GM12878 (cell line): ENCODE measurements around the gene TUBGCP3. TPM values are rescaled to one million over a fixed set of nuclear protein-coding genes. Genes with fewer than 3 reads are reported as not detected.

ENCODE experiments used
- ATAC-seq: fragments of 200-7000 bp; cut with Tn5 transposase; 3 replicates; pipeline ENCODE4 v1.9.1; 2020; ENCODE audit warnings: mild to moderate bottlenecking, moderate library complexity
- BruUV-seq: library from RNA; stranded (reverse); fragments of 400-500 nt; replicated peaks from 2 replicates; lab custom pipeline; 2021; lab: Mats Ljungman, UMichigan
- CTCF ChIA-PET: fragments of 300-600 bp; sonication (Branson Sonifier 250); formaldehyde crosslinking; extraction: SDS; loops from one replicate; lab custom pipeline; 2021; ENCODE audit warnings: inconsistent platforms; lab: Yijun Ruan, JAX
- POLR2A ChIA-PET: fragments of 350-600 bp; formaldehyde crosslinking; extraction: SDS; loops from one replicate; lab custom pipeline; 2021; ENCODE audit warnings: inconsistent platforms; lab: Charles Lee
- RAD21 ChIA-PET: fragments of 300-600 bp; sonication (Branson Sonifier 250); formaldehyde crosslinking; loops from one replicate; lab custom pipeline; 2023; ENCODE audit warnings: antibody characterized with exemption; ENCODE audit not compliant: unreplicated experiment; lab: Charles Lee
- SMC1A ChIA-PET: fragments of 300-600 bp; sonication (Branson Sonifier 250); formaldehyde crosslinking; loops from one replicate; lab custom pipeline; 2023; ENCODE audit not compliant: unreplicated experiment, uncharacterized antibody; lab: Charles Lee
- DNase-seq: peaks from one replicate; pipeline ENCODE4 v3.0.0-alpha.2; 2011; ENCODE audit warnings: low read depth, low spot score
- FAIRE-seq: peaks from 3 replicates; lab custom pipeline; 2011; peaks lifted over from hg19 to GRCh38; lab: Jason Lieb, UNC
- H2AFZ ChIP-seq: 2 replicates; pipeline ENCODE4 v1.6.0; 2011; ENCODE audit warnings: low read depth, low read length, control low read depth; ENCODE audit not compliant: control insufficient read depth
- H3K27ac ChIP-seq: 2 replicates; pipeline ENCODE4 v1.5.1; 2011; ENCODE audit warnings: control low read depth; ENCODE audit not compliant: control insufficient read depth, insufficient read depth
- H3K27me3 ChIP-seq, 2 experiments: replicated peaks in 1 of 2; 2 replicates each; pipeline versions ENCODE4 v1.6.0 to v1.6.1; 2011; ENCODE audit warnings: low read length in 1 of 2; ENCODE audit not compliant: control insufficient read depth in 2 of 2, insufficient read depth in 2 of 2
- H3K36me3 ChIP-seq, 2 experiments: 2 replicates each; pipeline ENCODE4 v1.5.1; 2011; ENCODE audit warnings: low read length in 1 of 2; ENCODE audit not compliant: control insufficient read depth in 2 of 2, insufficient read depth in 2 of 2
- H3K4me1 ChIP-seq: 2 replicates; pipeline ENCODE4 v1.6.1; 2011; ENCODE audit warnings: mild to moderate bottlenecking, low read length, moderate library complexity, mixed read lengths; ENCODE audit not compliant: control insufficient read depth, insufficient read depth
- H3K4me2 ChIP-seq: 2 replicates; pipeline ENCODE4 v1.6.0; 2011; ENCODE audit warnings: control low read depth; ENCODE audit not compliant: control insufficient read depth, insufficient read depth
- H3K4me3 ChIP-seq: fragments of 200-600 bp; sonication (generic); 2 replicates; pipeline ENCODE4 v1.5.1; 2016
- H3K79me2 ChIP-seq: 2 replicates; pipeline ENCODE4 v1.6.0; 2011; ENCODE audit warnings: low read length; ENCODE audit not compliant: control insufficient read depth, insufficient read depth
- H3K9ac ChIP-seq: 2 replicates; pipeline ENCODE4 v1.8.0; 2011; ENCODE audit warnings: low read length, control low read depth, mixed read lengths; ENCODE audit not compliant: control insufficient read depth, insufficient read depth
- H3K9me3 ChIP-seq: replicated peaks from 3 replicates; pipeline ENCODE4 v1.5.1; 2011; ENCODE audit warnings: mild to moderate bottlenecking, low read length; ENCODE audit not compliant: control insufficient read depth, insufficient read depth
- H4K20me1 ChIP-seq: 2 replicates; pipeline ENCODE4 v1.6.0; 2011; ENCODE audit not compliant: control insufficient read depth, insufficient read depth
- ASH2L ChIP-seq: fragments of 300-600, 200-600 bp; sonication (generic); IDR thresholded peaks from 2 replicates; pipeline ENCODE4 v1.6.1; 2017; ENCODE audit warnings: low read depth, mild to moderate bottlenecking, borderline replicate concordance
- ATF7 ChIP-seq: fragments of 450-650 bp; IDR thresholded peaks from 2 replicates; pipeline ENCODE4 v1.6.1; 2016; ENCODE audit warnings: low read depth, mild to moderate bottlenecking
- BCL11A ChIP-seq: IDR thresholded peaks from 2 replicates; pipeline ENCODE4 v1.6.1; 2011; ENCODE audit warnings: low read depth, low read length
- BHLHE40 ChIP-seq, 2 experiments: fragments of 450-650 bp in 1 of 2; IDR thresholded peaks; 2 replicates each; pipeline ENCODE4 v1.6.1; 2011 to 2017; ENCODE audit warnings: low read depth in 2 of 2, borderline replicate concordance in 1 of 2, improper control_type of control experiment in 1 of 2, low read length in 1 of 2, mild to moderate bottlenecking in 1 of 2
- CUX1 ChIP-seq: IDR thresholded peaks from 2 replicates; pipeline ENCODE4 v1.6.1; 2012; ENCODE audit warnings: improper control_type of control experiment, low read depth, low read length; ENCODE audit not compliant: insufficient replicate concordance
- FOXM1 ChIP-seq: IDR thresholded peaks from 2 replicates; pipeline ENCODE4 v1.6.1; 2012; ENCODE audit warnings: low read depth, mild to moderate bottlenecking, inconsistent platforms, low read length, moderate library complexity
- IKZF1 ChIP-seq: fragments of 450-650 bp; conservative IDR thresholded peaks from 2 replicates; pipeline ENCODE4 v1.6.1; 2017; ENCODE audit warnings: antibody characterized with exemption, mild to moderate bottlenecking
- JUNB ChIP-seq: IDR thresholded peaks from 2 replicates; pipeline ENCODE4 v1.6.1; 2016; ENCODE audit warnings: antibody characterized with exemption, mild to moderate bottlenecking
- MTA3 ChIP-seq: IDR thresholded peaks from 2 replicates; pipeline ENCODE4 v1.6.1; 2012; ENCODE audit warnings: low read length, inconsistent platforms, borderline replicate concordance
- PBX3 ChIP-seq: IDR thresholded peaks from 2 replicates; pipeline ENCODE4 v1.6.1; 2011; ENCODE audit warnings: mild to moderate bottlenecking, low read depth, low read length, moderate library complexity; ENCODE audit not compliant: insufficient replicate concordance
- PML ChIP-seq: IDR thresholded peaks from 2 replicates; pipeline ENCODE4 v1.6.1; 2012; ENCODE audit warnings: low read length, inconsistent platforms
- RAD21 ChIP-seq: IDR thresholded peaks from 2 replicates; pipeline ENCODE4 v1.6.1; 2011; ENCODE audit warnings: mild to moderate bottlenecking, low read depth, low read length, moderate library complexity; ENCODE audit not compliant: insufficient read depth
- SMC3 ChIP-seq: IDR thresholded peaks from 2 replicates; pipeline ENCODE4 v1.6.1; 2011; ENCODE audit warnings: low read length, improper control_type of control experiment, borderline replicate concordance
- TBL1XR1 ChIP-seq: IDR thresholded peaks from 2 replicates; pipeline ENCODE4 v1.6.1; 2012; ENCODE audit warnings: low read depth, low read length, improper control_type of control experiment
- TCF7 ChIP-seq: IDR thresholded peaks from 2 replicates; pipeline ENCODE4 v1.6.1; 2014; ENCODE audit warnings: antibody characterized with exemption, borderline replicate concordance
- ZBTB11 ChIP-seq: fragments of 450-650 bp; formaldehyde crosslinking; IDR thresholded peaks from 2 replicates; pipeline ENCODE4 v1.5.0; 2022; ENCODE audit warnings: mild to moderate bottlenecking, missing genetic modification characterization
- WGBS: methylation state at CpG from one replicate; pipeline ENCODE4 v1.1.6; 2016; ENCODE audit warnings: low lambda C conversion rate; ENCODE audit not compliant: insufficient replicate concordance, insufficient coverage; ENCODE audit errors: missing lambda C conversion rate; 5-methylcytosine and 5-hydroxymethylcytosine counted together
- in situ Hi-C: fragments of 300-500 bp; cut with MboI; formaldehyde crosslinking; loops from 9 replicates; pipeline ENCODE4 v1.14.3; 2018; ENCODE audit warnings: mixed read lengths
- intact Hi-C: fragments of 100-400 bp; cut with micrococcal nuclease; formaldehyde crosslinking; loops from one replicate; pipeline ENCODE4 v1.14.2; 2022; ENCODE audit not compliant: unreplicated experiment
- polyA plus RNA-seq, 11 experiments: library from polyadenylated mRNA; depleted of rRNA in 4 of 11; unstranded in 6 of 11; stranded (reverse) in 5 of 11; fragments of >200 nt; fragmentation: Nextera tagmentation in 4 of 11; fragmentation: Illumina TruSeq in 1 of 11; extraction: Ambion mirVana in 4 of 11; extraction: Trizol in 1 of 11; gene quantifications; 1 replicate in 1 of 11; 2 replicates in 10 of 11; pipeline versions ENCODE4 v1.2.1 to v1.2.3, GENCODE V29; 2011 to 2016; ENCODE audit warnings: inconsistent platforms in 2 of 11, missing spikeins in 2 of 11, low read depth in 1 of 11
- total RNA-seq, 4 experiments: library from RNA; depleted of rRNA in 3 of 4; stranded (reverse); fragments of >200 nt in 3 of 4; fragmentation: Illumina TruSeq in 1 of 4; extraction: Trizol in 1 of 4; gene quantifications; 2 replicates each; pipeline versions ENCODE4 v1.2.1 to v1.2.3, GENCODE V29; 2013 to 2021

The TUBGCP3 gene
- total and polyA plus RNA-seq, 10 of the 15 experiments (the other 5 are each of a cell fraction or from before 2014, with no cell fraction given) = 4.0 to 34.0 (median 22.6) TPM

GRCh38 chr13:112562254-112562653 lies 25.7 kb downstream of the TUBGCP3 start:
- in situ Hi-C loops = no loop called here
- FAIRE-seq (no peak), ATAC-seq (no peak), DNase-seq (no peak)
- ChIA-PET RAD21 (no interaction called here), SMC1A (no interaction called here), POLR2A (no interaction called here), CTCF (no interaction called here)
- H4K20me1 ChIP-seq = no peaks in the 10 kb centered on the region
- H3K36me3 ChIP-seq = peaks cover 21% of the 10 kb centered on the region in 2 experiments; a peak in 3 of 4 replicates
- no peaks in the 10 kb centered on the region for H3K9me3 ChIP-seq
- no peaks in the 10 kb centered on the region for H3K27me3 ChIP-seq
- intact Hi-C loops = no loop called here
- H3K27ac ChIP-seq = no peak overlapping the region
- no peak overlapping the region for H3K9ac ChIP-seq
- H3K79me2 ChIP-seq = peaks cover 5% of the 10 kb centered on the region
- WGBS = 94% methylated on average over 3 of the region's 3 CpGs
- BruUV-seq = no TSS peak
- H3K4me1 ChIP-seq = no peaks in the 10 kb centered on the region
- no peak overlapping the region for H2AFZ ChIP-seq
- H3K4me3 ChIP-seq = no peak overlapping the region
- H3K4me2 ChIP-seq = no peak overlapping the region
- TF ChIP-seq ASH2L (no peak), CUX1 (no peak), BHLHE40 (IDR thresholded peaks at IDR 0.05; ENCODE audit: borderline replicate concordance in 1 of 2, low read depth in 2 of 2, low read length in 1 of 2) (no peak), TBL1XR1 (no peak), TCF7 (no peak), ZBTB11 (CRISPR knock-in tag) (no peak), FOXM1 (no peak), SMC3 (no peak), PBX3 (no peak), MTA3 (no peak), ATF7 (no peak), RAD21 (no peak), IKZF1 (no peak), PML (no peak), JUNB (no peak), BCL11A (no peak)
